Heart left ventricle (tissue), 13 donors: ENCODE data around the gene HIP1.

ENCODE experiments used
- POLR2A ChIP-seq, 2 donors: fragments of 450-650 bp; IDR thresholded peaks; one replicate each; pipeline ENCODE4 v1.6.1; 2017; ENCODE audit warnings: antibody characterized with exemption in 2 of 2, mild to moderate bottlenecking in 2 of 2, moderate library complexity in 2 of 2
- TF ChIP-seq, protein P1 (sequence below), 12 donors: fragments of 200-600 bp; sonication (generic) in 4 of 12; IDR thresholded peaks; one replicate each; pipeline versions ENCODE4 v1.5.0 to v1.8.0; 2018 to 2022; ENCODE audit warnings: antibody characterized with exemption in 12 of 12, mild to moderate bottlenecking in 5 of 12
- donor health status: ischemic (EF 13 %, LVEDD 7.1; RV severe dilation, severe dysfunction).
- donor health status: DM: no; HTN: yes; CAD: no.
- donor health status: DM: no; HTN: no; CAD: no.
- donor health status: ischemic (EF 25% LVEDD 6.9; RV normal size, moderate dysfunction).
- donor health status: ischemic (EF 25% LVEDD 5.7; RV mildly dilated, moderate dysfunction).
- donor health status: ischemic (EF 35%, LVEDD 5.7; RV mildly dilated, moderate dysfunction).
- donor health status: nonischemic (EF 11% LVEDD 7.7; RV severe dilation, severe dysfunction).
- donor health status: DM: yes; HTN: yes; CAD: no.
- donor health status: PGD.
- donor health status: ischemic (EF 29% LVEDD 5.4; RV normal size, mild dysfunction).
- donor health status: nonischemic (EF 23%, LVEDD 6.1; RV moderate dilation, normal function).

GRCh38 chr7:75660566-75661215 lies 78.0 kb downstream of the HIP1 start:
- TF ChIP-seq, protein P1, sequence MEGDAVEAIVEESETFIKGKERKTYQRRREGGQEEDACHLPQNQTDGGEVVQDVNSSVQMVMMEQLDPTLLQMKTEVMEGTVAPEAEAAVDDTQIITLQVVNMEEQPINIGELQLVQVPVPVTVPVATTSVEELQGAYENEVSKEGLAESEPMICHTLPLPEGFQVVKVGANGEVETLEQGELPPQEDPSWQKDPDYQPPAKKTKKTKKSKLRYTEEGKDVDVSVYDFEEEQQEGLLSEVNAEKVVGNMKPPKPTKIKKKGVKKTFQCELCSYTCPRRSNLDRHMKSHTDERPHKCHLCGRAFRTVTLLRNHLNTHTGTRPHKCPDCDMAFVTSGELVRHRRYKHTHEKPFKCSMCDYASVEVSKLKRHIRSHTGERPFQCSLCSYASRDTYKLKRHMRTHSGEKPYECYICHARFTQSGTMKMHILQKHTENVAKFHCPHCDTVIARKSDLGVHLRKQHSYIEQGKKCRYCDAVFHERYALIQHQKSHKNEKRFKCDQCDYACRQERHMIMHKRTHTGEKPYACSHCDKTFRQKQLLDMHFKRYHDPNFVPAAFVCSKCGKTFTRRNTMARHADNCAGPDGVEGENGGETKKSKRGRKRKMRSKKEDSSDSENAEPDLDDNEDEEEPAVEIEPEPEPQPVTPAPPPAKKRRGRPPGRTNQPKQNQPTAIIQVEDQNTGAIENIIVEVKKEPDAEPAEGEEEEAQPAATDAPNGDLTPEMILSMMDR (IDR thresholded peaks at IDR 0.05), result no peak
- no peak for TF ChIP-seq POLR2A (IDR thresholded peaks at IDR 0.05)
